ENCODE data around the gene ARL4A. TPM values are rescaled to one million over a fixed set of nuclear protein-coding genes. Genes with fewer than 3 reads are reported as not detected.

ARL4A gene
- total and polyA plus RNA-seq, 9 of the 15 experiments (the other 6 are each of a cell fraction or from before 2014, with no cell fraction given): 118 to 688 (median 172) TPM

DNA sequence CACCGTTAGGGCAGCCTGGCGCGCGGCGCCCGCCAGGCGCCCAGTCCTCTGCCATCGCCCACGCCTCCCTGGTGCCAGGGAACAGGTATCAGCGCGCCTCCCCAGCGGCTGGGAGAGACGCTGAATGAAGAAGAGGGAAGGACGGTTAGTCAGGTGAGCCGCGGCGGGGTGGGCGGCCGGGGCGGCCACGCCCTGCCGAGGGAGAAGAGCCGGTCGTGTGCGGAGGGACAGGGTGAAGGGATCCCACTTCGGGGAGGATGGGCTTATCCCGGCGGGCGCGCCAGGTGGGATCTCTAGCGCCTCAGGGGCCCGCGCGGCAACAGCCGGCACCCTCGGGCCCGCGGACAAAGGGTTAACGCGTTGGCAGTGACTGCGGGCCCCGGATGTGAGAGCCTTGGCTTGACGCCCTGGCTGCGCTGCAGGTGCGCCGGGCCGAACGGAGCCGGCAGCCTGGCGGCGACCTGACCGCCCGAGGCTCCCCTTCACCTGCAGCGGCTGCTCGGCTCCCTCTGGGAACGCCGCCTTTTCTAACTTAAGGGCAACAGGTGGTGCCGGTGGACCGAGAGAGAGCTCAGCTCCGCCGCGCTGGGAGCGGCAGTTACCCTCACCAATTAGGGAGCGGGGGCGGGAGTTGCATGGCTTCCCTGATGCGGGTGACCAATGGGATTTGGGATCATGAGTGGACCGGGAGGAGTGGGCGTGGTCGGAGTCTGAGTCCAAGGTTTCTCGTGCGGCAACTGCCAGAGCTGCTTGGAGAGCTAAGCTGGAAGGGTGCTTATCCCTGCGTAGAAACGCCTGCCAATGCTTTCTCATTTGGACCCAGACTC is at the start of gene ARL4A (continued):
- peak; percentile 89 for TF ChIP-seq RBFOX2 (IDR thresholded peaks at IDR 0.05; ENCODE audit: low read depth, low read length)
- TF ChIP-seq ZC3H8 (IDR thresholded peaks at IDR 0.05): no peak
- TF ChIP-seq, protein P1, sequence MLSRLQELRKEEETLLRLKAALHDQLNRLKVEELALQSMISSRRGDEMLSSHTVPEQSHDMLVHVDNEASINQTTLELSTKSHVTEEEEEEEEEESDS (CRISPR knock-in tag; IDR thresholded peaks at IDR 0.05): no peak
- no peak for TF ChIP-seq HDGF (IDR thresholded peaks at IDR 0.05)
- TF ChIP-seq, protein P2, sequence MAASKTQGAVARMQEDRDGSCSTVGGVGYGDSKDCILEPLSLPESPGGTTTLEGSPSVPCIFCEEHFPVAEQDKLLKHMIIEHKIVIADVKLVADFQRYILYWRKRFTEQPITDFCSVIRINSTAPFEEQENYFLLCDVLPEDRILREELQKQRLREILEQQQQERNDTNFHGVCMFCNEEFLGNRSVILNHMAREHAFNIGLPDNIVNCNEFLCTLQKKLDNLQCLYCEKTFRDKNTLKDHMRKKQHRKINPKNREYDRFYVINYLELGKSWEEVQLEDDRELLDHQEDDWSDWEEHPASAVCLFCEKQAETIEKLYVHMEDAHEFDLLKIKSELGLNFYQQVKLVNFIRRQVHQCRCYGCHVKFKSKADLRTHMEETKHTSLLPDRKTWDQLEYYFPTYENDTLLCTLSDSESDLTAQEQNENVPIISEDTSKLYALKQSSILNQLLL (CRISPR knock-in tag; IDR thresholded peaks at IDR 0.05; ENCODE audit: borderline replicate concordance): no peak
- no peak for TF ChIP-seq HDAC2 (IDR thresholded peaks at IDR 0.05)
- no peak for TF ChIP-seq ZSCAN29 (IDR thresholded peaks at IDR 0.05)
- no peak for TF ChIP-seq ZNF232 (CRISPR knock-in tag; IDR thresholded peaks at IDR 0.05)
- peak; percentile 60 to 69 for TF ChIP-seq NRF1 (conservative IDR thresholded peaks at IDR 0.05 in 1 of 2, IDR thresholded peaks at IDR 0.05 in 1 of 2)
- TF ChIP-seq, protein P3, sequence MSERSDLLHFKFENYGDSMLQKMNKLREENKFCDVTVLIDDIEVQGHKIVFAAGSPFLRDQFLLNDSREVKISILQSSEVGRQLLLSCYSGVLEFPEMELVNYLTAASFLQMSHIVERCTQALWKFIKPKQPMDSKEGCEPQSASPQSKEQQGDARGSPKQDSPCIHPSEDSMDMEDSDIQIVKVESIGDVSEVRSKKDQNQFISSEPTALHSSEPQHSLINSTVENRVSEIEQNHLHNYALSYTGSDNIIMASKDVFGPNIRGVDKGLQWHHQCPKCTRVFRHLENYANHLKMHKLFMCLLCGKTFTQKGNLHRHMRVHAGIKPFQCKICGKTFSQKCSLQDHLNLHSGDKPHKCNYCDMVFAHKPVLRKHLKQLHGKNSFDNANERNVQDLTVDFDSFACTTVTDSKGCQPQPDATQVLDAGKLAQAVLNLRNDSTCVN (CRISPR knock-in tag; IDR thresholded peaks at IDR 0.05): no peak
- TF ChIP-seq GABPB2 (CRISPR knock-in tag; conservative IDR thresholded peaks at IDR 0.05): no peak
- no peak for TF ChIP-seq KLF10 (CRISPR knock-in tag; IDR thresholded peaks at IDR 0.05)
- no peak for TF ChIP-seq ZNF77 (CRISPR knock-in tag; IDR thresholded peaks at IDR 0.05)
- TF ChIP-seq RBM17 (IDR thresholded peaks at IDR 0.05; ENCODE audit: borderline replicate concordance, low read depth, low read length): no peak
- no peak for TF ChIP-seq ZNF79 (CRISPR knock-in tag; IDR thresholded peaks at IDR 0.05; ENCODE audit: low read depth)
- TF ChIP-seq MEIS2 (IDR thresholded peaks at IDR 0.05; ENCODE audit: partially characterized antibody): no peak
- TF ChIP-seq, protein P4, sequence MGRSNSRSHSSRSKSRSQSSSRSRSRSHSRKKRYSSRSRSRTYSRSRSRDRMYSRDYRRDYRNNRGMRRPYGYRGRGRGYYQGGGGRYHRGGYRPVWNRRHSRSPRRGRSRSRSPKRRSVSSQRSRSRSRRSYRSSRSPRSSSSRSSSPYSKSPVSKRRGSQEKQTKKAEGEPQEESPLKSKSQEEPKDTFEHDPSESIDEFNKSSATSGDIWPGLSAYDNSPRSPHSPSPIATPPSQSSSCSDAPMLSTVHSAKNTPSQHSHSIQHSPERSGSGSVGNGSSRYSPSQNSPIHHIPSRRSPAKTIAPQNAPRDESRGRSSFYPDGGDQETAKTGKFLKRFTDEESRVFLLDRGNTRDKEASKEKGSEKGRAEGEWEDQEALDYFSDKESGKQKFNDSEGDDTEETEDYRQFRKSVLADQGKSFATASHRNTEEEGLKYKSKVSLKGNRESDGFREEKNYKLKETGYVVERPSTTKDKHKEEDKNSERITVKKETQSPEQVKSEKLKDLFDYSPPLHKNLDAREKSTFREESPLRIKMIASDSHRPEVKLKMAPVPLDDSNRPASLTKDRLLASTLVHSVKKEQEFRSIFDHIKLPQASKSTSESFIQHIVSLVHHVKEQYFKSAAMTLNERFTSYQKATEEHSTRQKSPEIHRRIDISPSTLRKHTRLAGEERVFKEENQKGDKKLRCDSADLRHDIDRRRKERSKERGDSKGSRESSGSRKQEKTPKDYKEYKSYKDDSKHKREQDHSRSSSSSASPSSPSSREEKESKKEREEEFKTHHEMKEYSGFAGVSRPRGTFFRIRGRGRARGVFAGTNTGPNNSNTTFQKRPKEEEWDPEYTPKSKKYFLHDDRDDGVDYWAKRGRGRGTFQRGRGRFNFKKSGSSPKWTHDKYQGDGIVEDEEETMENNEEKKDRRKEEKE (IDR thresholded peaks at IDR 0.05; ENCODE audit: borderline replicate concordance in 1 of 2, control insufficient read depth in 1 of 2, low read depth in 2 of 2, low read length in 1 of 2): no peak
- TF ChIP-seq FOS (IDR thresholded peaks at IDR 0.05; ENCODE audit: extremely low read depth, insufficient read length): peak; percentile 91
- TF ChIP-seq, protein P5, sequence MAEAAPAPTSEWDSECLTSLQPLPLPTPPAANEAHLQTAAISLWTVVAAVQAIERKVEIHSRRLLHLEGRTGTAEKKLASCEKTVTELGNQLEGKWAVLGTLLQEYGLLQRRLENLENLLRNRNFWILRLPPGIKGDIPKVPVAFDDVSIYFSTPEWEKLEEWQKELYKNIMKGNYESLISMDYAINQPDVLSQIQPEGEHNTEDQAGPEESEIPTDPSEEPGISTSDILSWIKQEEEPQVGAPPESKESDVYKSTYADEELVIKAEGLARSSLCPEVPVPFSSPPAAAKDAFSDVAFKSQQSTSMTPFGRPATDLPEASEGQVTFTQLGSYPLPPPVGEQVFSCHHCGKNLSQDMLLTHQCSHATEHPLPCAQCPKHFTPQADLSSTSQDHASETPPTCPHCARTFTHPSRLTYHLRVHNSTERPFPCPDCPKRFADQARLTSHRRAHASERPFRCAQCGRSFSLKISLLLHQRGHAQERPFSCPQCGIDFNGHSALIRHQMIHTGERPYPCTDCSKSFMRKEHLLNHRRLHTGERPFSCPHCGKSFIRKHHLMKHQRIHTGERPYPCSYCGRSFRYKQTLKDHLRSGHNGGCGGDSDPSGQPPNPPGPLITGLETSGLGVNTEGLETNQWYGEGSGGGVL (CRISPR knock-in tag; IDR thresholded peaks at IDR 0.05): no peak
- TF ChIP-seq TCF3 (CRISPR knock-in tag; IDR thresholded peaks at IDR 0.05): no peak; the same call in 1 of the 2 replicates
- no peak for TF ChIP-seq POLR3A (IDR thresholded peaks at IDR 0.05; ENCODE audit: borderline replicate concordance, extremely low read depth, insufficient read depth, insufficient read length)
- TF ChIP-seq NBN (IDR thresholded peaks at IDR 0.05; ENCODE audit: low read depth): no peak; the same call in 1 of the 2 replicates
